GM18508 (cell line): ENCODE data around the gene PLXNB1.
"Not testable (repeated sequence)": the region's sequence is repeated elsewhere in the genome, so short reads cannot be mapped to it uniquely, and the experiment has no call there.

Experiments
- ATAC-seq: cut with Tn5 transposase; IDR thresholded peaks from one replicate; pipeline ENCODE4 v1.9.1; 2021; ENCODE audit warnings: moderate number of reproducible peaks; ENCODE audit not compliant: insufficient read depth, unreplicated experiment

Gene PLXNB1

GRCh38 chr3:48429960-48430707 lies at the start of gene PLXNB1:
Gene PLXNB1, minus strand, starts transcription at chr3:48430086. Its CDS starts 5,475 bp downstream, at chr3:48424611.
- ATAC-seq: no peak

DNA sequence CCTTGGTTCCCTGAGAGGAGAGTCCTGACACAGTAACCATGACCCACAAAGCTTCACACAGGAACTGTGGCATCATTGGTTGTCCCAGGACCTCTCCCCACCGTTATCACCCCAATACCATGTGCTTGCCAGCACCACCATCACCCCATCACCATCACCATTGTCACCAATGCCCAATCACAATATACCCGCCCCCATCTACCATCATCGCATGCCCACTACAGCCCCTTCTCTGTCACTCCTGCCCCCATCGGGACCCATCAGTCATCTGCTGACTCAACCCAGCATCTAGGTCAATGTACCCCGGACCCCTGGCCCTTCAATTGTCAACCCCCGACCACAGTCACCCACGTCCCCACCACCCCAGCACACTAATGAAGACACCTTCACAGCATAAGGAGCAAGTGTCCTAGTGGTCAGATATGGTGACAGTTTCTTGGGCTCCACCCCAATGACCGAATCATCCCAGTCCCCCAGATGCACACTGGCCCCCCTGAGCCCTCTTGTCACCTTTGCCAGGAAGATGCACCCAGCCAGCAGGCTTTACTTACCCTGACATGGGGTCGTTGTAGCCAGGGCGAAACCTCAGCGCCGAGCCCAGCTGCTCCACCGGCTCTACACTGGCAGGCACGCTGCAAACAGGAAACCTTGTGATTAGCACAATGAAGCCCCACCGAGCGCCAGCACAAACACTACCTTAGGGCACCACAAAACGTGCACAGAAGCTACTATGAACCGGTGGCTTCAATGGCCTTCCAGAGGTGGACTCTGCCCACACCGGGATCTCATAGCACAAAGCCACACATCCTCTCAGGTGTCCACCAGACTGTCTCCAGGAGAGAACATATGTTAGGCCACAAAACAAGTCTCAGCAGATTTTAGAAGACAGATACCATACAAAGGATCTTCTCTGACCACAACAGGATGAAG lies 49.0 kb upstream of the PLXNB1 start:
- ATAC-seq: no peak

GRCh38 chr3:48477959-48478520 lies 48.2 kb upstream of the PLXNB1 start:
- ATAC-seq: no peak

DNA sequence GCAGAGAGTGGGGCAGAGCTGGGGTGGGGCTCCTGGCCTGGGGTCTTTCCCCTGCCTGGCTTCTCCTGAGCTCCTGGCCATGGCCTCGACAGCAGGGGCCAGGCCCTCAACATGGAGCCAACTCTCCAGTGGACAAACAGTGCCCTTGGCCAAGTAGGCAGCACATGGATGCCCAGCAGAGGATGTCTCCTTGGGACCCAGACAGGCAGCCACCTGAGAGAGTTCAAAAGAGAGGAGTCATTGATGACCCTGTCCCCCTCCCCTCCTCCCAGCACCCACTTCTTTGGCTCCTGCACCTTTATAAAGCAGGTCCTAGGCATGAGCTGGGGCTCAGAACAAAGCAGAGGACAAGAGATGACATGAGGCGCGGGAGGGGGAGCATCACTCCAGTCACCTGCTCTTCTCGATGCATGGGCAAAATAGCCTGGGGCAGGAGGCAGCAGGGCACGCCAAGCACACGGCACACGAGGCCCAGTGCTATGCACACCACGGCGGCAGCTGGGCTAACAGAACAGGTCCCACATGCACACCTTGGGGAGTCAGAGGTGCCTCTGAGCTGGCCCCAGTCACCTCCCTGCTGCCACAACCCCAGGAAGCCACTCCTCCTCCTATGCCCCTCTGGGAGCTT lies 46.7 kb upstream of the PLXNB1 start:
- ATAC-seq: no peak

- ATAC-seq: no peak
These were observed 45.3 kb upstream of the PLXNB1 start for GRCh38 chr3:48475188-48475587.

DNA sequence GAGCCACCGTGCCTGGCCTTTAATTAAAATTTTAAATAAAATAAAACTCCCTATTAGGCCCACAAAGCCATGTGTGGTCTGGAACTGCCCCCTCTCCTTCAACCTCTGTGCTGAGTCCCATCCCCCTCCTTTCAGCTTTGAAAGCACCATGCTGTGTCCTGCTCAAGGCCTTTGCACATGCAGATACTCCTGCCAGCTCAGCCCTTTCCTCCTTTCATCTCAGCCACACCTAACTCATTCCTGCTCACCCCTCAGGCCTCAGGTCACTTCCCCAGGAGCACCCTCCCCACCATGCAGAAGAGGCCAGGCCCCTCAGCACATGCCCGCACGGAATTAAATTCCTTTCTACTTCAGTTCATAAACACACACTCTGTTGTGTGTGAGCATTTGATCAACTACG lies 44.7 kb upstream of the PLXNB1 start:
- ATAC-seq: no peak

GRCh38 chr3:48474031-48474430 lies 44.1 kb upstream of the PLXNB1 start:
- not testable (repeated sequence) for ATAC-seq

DNA sequence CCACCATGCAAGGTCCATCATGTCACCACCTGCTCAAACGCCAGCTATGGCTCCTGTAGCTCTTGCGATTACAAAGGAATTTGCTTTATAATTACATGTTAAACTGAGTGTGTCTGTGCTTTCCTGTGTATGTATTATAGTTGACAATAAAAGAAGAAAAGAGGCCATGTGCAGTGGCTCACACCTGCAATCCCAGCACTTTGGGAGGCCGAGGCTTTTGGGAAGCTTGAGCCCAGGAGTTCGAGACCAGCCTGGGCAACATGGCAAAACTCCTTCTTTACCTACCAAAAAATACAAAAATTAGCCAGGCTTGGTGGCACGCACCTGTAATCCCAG lies 43.7 kb upstream of the PLXNB1 start:
- no peak for ATAC-seq

GRCh38 chr3:48472923-48473616 lies 43.2 kb upstream of the PLXNB1 start:
- peak; percentile 49 for ATAC-seq

DNA sequence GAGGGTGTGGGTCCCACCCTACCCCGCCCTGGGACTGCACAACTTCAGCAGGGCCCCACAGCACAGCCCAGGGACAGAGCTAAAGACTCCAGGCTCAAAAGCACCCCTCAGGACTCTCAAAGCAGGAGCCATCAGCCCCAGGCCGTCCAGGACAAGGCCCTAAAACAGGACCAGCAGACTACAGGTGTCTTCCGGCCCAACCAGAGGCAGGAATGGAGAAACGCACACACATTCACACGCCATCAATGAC lies 42.7 kb upstream of the PLXNB1 start:
- ATAC-seq: peak; percentile 9

DNA sequence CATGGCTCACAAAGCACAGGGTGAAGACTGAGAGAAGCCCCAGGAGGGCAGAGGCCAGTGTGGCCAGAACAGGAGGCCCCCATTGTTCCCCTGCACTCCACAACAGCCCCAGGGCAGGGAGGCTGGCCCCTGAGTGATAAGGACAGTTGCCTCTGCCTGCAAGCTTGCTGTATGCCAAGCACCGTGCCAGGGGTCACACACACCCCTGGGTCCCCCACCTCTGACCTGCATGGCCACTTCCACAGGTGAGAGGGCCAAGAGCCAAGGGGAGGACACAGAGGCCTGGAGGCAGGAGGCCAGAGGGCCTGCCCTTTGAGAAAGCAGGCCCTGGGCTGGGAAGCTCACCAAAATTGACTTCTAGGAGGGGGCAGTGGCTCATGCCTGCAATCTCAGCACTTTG lies 40.4 kb upstream of the PLXNB1 start:
- ATAC-seq: no peak

DNA sequence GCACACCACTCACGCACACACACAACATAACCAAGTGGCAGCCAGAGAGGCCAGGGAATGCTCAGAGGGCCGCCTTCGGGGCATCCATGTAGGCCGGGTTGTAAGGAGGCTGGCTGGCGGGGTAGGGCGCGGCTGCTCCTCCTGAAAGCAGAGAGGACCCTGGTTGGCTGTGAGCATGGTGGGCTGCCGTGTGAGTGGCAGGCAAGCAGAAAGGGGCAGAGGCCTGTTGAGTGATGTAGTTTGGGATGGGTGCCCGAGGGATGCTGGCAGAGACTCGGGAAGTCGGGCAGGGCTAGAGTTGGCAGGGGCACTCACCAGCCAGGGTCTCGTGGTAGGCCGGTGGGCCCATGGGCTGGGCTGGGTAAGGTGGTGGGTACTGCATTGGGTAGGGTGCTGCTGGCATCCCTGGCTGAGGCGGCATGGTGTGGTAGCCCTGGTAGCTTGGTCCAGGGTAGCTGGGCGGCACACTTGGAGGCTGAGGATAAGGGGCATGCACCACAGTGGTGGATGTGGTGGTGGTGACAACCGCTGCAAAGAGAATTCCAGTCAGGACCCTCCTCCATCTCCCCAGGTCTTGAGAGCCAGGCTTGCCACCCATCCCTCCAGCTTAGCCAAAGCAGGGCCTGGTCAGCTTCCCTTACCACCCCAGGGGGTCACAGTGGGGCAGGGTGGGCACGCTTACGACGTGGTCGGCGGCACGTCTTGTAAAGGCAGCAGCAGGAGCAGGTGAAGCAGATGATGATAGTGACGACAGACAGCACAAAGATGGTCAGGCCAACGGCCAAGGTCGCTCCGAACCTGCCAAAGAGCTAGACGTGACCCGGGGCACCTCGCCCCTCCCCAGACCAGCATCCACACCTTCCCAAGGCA lies 39.4 kb upstream of the PLXNB1 start:
- ATAC-seq: no peak

DNA sequence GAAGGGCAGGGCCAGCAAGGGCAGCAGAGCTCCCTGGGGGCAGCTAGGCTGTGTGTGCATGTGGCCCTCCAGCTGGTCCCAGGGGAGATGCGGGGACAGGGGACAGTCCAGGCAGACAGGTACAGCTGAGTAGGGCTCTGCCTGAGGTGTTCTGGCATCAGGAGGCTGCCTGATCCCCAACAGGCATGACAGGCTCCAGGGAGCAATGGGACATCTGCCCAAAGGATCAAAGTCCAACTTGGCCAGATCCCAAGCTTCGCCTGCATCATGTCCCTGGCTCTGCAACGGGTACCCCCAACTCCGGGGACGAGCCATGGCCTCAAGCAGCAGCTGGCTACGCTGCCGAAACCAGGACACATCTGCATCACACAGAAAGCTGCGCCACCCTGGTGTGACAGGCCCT lies 38.4 kb upstream of the PLXNB1 start:
- no peak for ATAC-seq

DNA sequence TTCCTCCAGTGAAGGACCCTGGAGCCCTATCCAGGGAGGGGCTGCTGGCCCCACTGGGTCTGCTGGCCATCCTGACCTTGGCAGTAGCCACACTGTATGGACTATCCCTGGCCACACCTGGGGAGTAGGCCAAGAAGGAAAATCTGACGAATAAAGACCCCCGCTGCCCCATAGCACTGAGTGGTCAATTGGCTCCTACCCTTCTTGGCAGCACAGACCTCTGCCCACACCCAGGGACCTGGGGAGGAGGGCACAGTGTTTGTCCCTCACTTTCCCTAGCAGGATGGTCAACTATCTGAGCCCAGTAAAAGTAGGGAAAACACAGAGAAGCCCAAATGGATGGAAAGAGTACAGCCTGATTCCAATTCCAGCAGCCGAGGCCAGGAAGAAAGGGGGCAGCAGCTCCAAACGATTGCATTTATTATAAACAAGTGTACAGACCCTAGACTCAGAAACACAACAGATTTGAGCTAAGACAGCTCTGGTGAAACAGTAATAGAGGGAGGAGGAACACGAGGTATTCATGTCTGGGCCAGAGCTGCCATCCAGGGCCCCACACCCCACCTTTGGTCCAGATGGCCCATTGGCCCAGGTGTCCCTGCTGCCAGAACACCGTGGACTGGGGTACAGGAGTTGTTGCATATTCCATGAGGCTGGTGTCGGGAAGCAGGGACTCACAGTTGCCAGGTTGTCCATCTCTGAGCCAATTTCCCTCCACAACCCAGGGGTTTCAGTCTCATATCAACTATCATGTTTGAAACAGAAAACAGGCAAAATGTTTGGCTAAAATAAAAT lies 37.8 kb upstream of the PLXNB1 start:
- ATAC-seq: no peak

DNA sequence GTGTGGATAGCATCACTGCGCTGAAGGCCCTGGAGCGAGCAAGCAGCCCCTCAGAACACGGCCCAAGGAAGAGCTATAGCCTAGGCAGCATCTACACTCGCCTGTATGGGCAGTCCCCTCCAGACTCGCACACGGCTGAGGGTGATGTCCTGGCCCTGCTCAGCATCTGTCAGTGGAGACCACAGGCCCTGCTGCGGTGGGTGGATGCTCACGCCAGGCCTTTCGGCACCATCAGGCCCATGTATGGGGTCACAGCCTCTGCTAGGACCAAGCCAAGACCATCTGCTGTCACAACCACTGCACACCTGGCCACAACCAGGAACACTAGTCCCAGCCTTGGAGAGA lies 37.2 kb upstream of the PLXNB1 start:
- ATAC-seq: no peak

- ATAC-seq: no peak
These were observed 36.7 kb upstream of the PLXNB1 start for GRCh38 chr3:48466386-48467109.

GRCh38 chr3:48465531-48466378 lies 35.9 kb upstream of the PLXNB1 start:
- no peak for ATAC-seq

DNA sequence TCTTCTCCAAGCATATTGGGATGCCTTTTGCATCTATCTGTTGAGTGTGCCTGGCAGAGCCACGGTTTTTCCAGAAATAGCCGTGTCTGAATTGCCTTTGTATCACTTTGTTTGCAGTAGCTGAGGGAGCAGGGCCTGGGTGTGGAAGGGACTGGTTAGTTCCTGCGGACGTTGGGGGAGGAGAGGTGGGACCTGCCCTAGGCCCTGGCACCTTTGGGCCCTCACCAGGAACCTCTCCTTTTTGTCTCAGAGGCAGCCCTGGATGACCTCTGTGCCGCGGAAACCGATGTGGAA lies 35.3 kb upstream of the PLXNB1 start:
- ATAC-seq: no peak
